ENCODE data around the gene RCN1. TPM values are rescaled to one million over a fixed set of nuclear protein-coding genes. Genes with fewer than 3 reads are reported as not detected.
"Not testable (repeated sequence)": the region's sequence is repeated elsewhere in the genome, so short reads cannot be mapped to it uniquely, and the experiment has no call there.

Gene RCN1
- total RNA-seq, 1 experiment from 2014 or later = 99.8 TPM

GRCh38 chr11:32118025-32118974, 27.4 kb downstream of the RCN1 start (continued):
- TF ChIP-seq CTCF (IDR thresholded peaks at IDR 0.05 in 2 of 3, conservative IDR thresholded peaks at IDR 0.05 in 1 of 3; ENCODE audit: borderline replicate concordance in 1 of 3, insufficient read depth in 1 of 3, low read depth in 2 of 3, low read length in 2 of 3) = no peak

GRCh38 chr11:32119139-32119538, 28.3 kb downstream of the RCN1 start:
- ATAC-seq; H3K27me3 ChIP-seq (ENCODE audit: insufficient read depth, low read length); BruUV-seq (replicated peaks); CTCF ChIA-PET; POLR2A ChIA-PET; H3K36me3 ChIP-seq (ENCODE audit: control insufficient read depth in 1 of 2, insufficient read depth in 2 of 2, low read length in 2 of 2); H3K79me2 ChIP-seq (ENCODE audit: insufficient read depth, low read length); H4K20me1 ChIP-seq (ENCODE audit: insufficient read depth); H3K9me2 ChIP-seq (ENCODE audit: insufficient read depth); DNase-seq (ENCODE audit: low read depth, low spot score); RAD21 ChIA-PET (ENCODE audit: low non-redundant PET in 1 of 2, low total read pairs in 2 of 2, uncharacterized antibody in 2 of 2, unreplicated experiment in 2 of 2); H3K9me3 ChIP-seq (ENCODE audit: control insufficient read depth in 1 of 2, insufficient read depth in 1 of 2, low read depth in 1 of 2, low read length in 2 of 2); intact Hi-C loops (cut with micrococcal nuclease); H3K9ac ChIP-seq (ENCODE audit: low read length): not testable (repeated sequence)
- Histone ChIP-seq H3K27ac (ENCODE audit: low read depth, low read length) (peak overlapping the region; percentile 77; the same call in 1 of the 2 replicates), H3K4me3 (replicated peaks in 1 of 2; ENCODE audit: low read depth in 1 of 2, low read length in 2 of 2) (peak overlapping the region in 1 of 2 experiments; percentile 54; a peak in 1 of 4 replicates), H2AFZ (ENCODE audit: low read depth, low read length, poor library complexity, severe bottlenecking) (peak overlapping the region; percentile 13), H3K4me1 (ENCODE audit: control insufficient read depth in 1 of 2, insufficient read depth in 2 of 2, low read length in 2 of 2) (peaks cover 11 to 27% of the 10 kb centered on the region in 2 experiments), H3K4me2 (ENCODE audit: low read length) (peak overlapping the region; percentile 76)
- TF ChIP-seq CEBPB (IDR thresholded peaks at IDR 0.05; ENCODE audit: low read depth) = peak; percentile 78; the same call in 1 of the 2 replicates

GRCh38 chr11:32121012-32121411, 30.1 kb downstream of the RCN1 start:
- DNase-seq (ENCODE audit: low read depth, low spot score) (no peak), ATAC-seq (no peak)
- ChIA-PET POLR2A (no interaction called here), CTCF (no interaction called here), RAD21 (ENCODE audit: low non-redundant PET in 1 of 2, low total read pairs in 2 of 2, uncharacterized antibody in 2 of 2, unreplicated experiment in 2 of 2) (no interaction called here)
- intact Hi-C loops (cut with micrococcal nuclease) = no loop called here
- Histone ChIP-seq H3K9me2 (ENCODE audit: insufficient read depth) (no peaks in the 10 kb centered on the region), H2AFZ (ENCODE audit: low read depth, low read length, poor library complexity, severe bottlenecking) (no peak overlapping the region), H3K4me2 (ENCODE audit: low read length) (no peak overlapping the region), H3K79me2 (ENCODE audit: insufficient read depth, low read length) (no peaks in the 10 kb centered on the region), H3K36me3 (ENCODE audit: control insufficient read depth in 1 of 2, insufficient read depth in 2 of 2, low read length in 2 of 2) (no peaks in the 10 kb centered on the region), H3K27me3 (ENCODE audit: insufficient read depth, low read length) (no peaks in the 10 kb centered on the region), H3K4me1 (ENCODE audit: control insufficient read depth in 1 of 2, insufficient read depth in 2 of 2, low read length in 2 of 2) (peaks cover 11 to 27% of the 10 kb centered on the region in 2 experiments), H3K9me3 (ENCODE audit: control insufficient read depth in 1 of 2, insufficient read depth in 1 of 2, low read depth in 1 of 2, low read length in 2 of 2) (no peaks in the 10 kb centered on the region), H3K27ac (ENCODE audit: low read depth, low read length) (no peak overlapping the region), H4K20me1 (ENCODE audit: insufficient read depth) (no peaks in the 10 kb centered on the region), H3K9ac (ENCODE audit: low read length) (no peak overlapping the region), H3K4me3 (replicated peaks in 1 of 2; ENCODE audit: low read depth in 1 of 2, low read length in 2 of 2) (no peak overlapping the region)
- no TSS peak for BruUV-seq (replicated peaks)
- no peak for TF ChIP-seq ATF3 (IDR thresholded peaks at IDR 0.05)
- no peak for TF ChIP-seq CEBPB (IDR thresholded peaks at IDR 0.05; ENCODE audit: low read depth)
- TF ChIP-seq MAX (IDR thresholded peaks at IDR 0.05) = no peak
- no peak for TF ChIP-seq JUND (IDR thresholded peaks at IDR 0.05)
- no peak for TF ChIP-seq EZH2phosphoT487 (IDR thresholded peaks at IDR 0.05; ENCODE audit: borderline replicate concordance)
- no peak for TF ChIP-seq YY1 (IDR thresholded peaks at IDR 0.05; ENCODE audit: extremely low read depth, insufficient replicate concordance, low read depth, low read length)
- no peak for TF ChIP-seq ZNF274 (IDR thresholded peaks at IDR 0.05; ENCODE audit: low read depth, low read length)
- TF ChIP-seq EZH2 (IDR thresholded peaks at IDR 0.05) = no peak
- TF ChIP-seq POLR2AphosphoS5 (IDR thresholded peaks at IDR 0.05; ENCODE audit: low read depth, low read length) = no peak
- TF ChIP-seq ELF1 (IDR thresholded peaks at IDR 0.05; ENCODE audit: borderline replicate concordance, low read depth) = no peak
- TF ChIP-seq CTCF (IDR thresholded peaks at IDR 0.05 in 2 of 3, conservative IDR thresholded peaks at IDR 0.05 in 1 of 3; ENCODE audit: borderline replicate concordance in 1 of 3, insufficient read depth in 1 of 3, low read depth in 2 of 3, low read length in 2 of 3) = no peak
